AG20443 (cell line): ENCODE measurements around the gene POLN.
"Not testable (repeated sequence)": the region's sequence is repeated elsewhere in the genome, so short reads cannot be mapped to it uniquely, and the experiment has no call there.

Source experiments
- DNase-seq: peaks from one replicate; pipeline ENCODE4 v3.0.0; 2012; ENCODE audit warnings: low spot score, mixed read lengths

Gene POLN

GRCh38 chr4:2041239-2042130 is 200.4 kb downstream of the POLN start:
- peak; percentile 97 for DNase-seq

GRCh38 chr4:2040391-2041238 is 201.3 kb downstream of the POLN start:
- DNase-seq: peak; percentile 40

GRCh38 chr4:2036866-2037265 is 205.1 kb downstream of the POLN start:
- DNase-seq: no peak

GRCh38 chr4:2036327-2036726 is 205.6 kb downstream of the POLN start:
- DNase-seq: no peak

GRCh38 chr4:2031161-2031560 is 210.8 kb downstream of the POLN start:
- DNase-seq: not testable (repeated sequence)

- DNase-seq: not testable (repeated sequence)
Observed at GRCh38 chr4:2027120-2027519, 214.8 kb downstream of the POLN start.

- no peak for DNase-seq
Observed at GRCh38 chr4:2025817-2026216, 216.1 kb downstream of the POLN start.

- DNase-seq: peak; percentile 52
Observed at GRCh38 chr4:2024683-2025082, 217.2 kb downstream of the POLN start.
